ENCODE results near the gene VEPH1.

Gene VEPH1

DNA sequence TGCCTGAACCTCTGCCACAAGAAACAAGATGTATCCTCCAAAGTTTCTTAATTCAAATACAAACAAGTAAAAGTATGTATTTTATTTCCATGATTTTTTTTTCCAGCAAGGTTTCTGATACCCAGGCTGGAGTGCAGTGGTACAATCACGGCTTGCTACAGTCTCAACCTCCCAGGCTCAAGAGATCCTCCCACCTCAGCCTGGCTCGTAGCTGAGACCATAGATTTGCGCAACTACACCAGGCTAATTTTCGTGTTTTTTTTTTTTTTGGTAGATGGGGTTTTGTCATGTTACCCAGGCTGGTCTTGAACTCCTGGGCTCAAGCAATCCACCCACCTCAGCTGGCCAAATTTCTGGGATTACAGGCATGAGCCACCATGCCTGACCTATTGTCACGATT lies 12.2 kb upstream of the VEPH1 start:
- H3K4me3 ChIP-seq (ENCODE audit: low read depth, low read length): no peak overlapping the region
- DNase-seq (ENCODE audit: low read depth): no peak
- TF ChIP-seq, protein P1, sequence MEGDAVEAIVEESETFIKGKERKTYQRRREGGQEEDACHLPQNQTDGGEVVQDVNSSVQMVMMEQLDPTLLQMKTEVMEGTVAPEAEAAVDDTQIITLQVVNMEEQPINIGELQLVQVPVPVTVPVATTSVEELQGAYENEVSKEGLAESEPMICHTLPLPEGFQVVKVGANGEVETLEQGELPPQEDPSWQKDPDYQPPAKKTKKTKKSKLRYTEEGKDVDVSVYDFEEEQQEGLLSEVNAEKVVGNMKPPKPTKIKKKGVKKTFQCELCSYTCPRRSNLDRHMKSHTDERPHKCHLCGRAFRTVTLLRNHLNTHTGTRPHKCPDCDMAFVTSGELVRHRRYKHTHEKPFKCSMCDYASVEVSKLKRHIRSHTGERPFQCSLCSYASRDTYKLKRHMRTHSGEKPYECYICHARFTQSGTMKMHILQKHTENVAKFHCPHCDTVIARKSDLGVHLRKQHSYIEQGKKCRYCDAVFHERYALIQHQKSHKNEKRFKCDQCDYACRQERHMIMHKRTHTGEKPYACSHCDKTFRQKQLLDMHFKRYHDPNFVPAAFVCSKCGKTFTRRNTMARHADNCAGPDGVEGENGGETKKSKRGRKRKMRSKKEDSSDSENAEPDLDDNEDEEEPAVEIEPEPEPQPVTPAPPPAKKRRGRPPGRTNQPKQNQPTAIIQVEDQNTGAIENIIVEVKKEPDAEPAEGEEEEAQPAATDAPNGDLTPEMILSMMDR (IDR thresholded peaks at IDR 0.05; ENCODE audit: low read depth, low read length, missing control alignments): no peak
- in situ Hi-C loops (cut with HindIII; ENCODE audit: low sequenced_read_pairs): no loop called here

GRCh38 chr3:157514371-157514895 lies 11.2 kb upstream of the VEPH1 start:
- no peak overlapping the region for H3K4me3 ChIP-seq (ENCODE audit: low read depth, low read length)
- in situ Hi-C loops (cut with HindIII; ENCODE audit: low sequenced_read_pairs): no loop called here
- TF ChIP-seq, protein P1 (IDR thresholded peaks at IDR 0.05; ENCODE audit: low read depth, low read length, missing control alignments): no peak
- no peak for DNase-seq (ENCODE audit: low read depth)

- in situ Hi-C loops (cut with HindIII; ENCODE audit: low sequenced_read_pairs): no loop called here
- TF ChIP-seq, protein P1 (IDR thresholded peaks at IDR 0.05; ENCODE audit: low read depth, low read length, missing control alignments): no peak
- no peak for DNase-seq (ENCODE audit: low read depth)
- H3K4me3 ChIP-seq (ENCODE audit: low read depth, low read length): no peak overlapping the region
These were observed 10.4 kb upstream of the VEPH1 start for GRCh38 chr3:157513585-157513984.

GRCh38 chr3:157512534-157512933 lies 9.3 kb upstream of the VEPH1 start:
- H3K4me3 ChIP-seq (ENCODE audit: low read depth, low read length): no peak overlapping the region
- TF ChIP-seq, protein P1 (IDR thresholded peaks at IDR 0.05; ENCODE audit: low read depth, low read length, missing control alignments): no peak
- in situ Hi-C loops (cut with HindIII; ENCODE audit: low sequenced_read_pairs): no loop called here
- no peak for DNase-seq (ENCODE audit: low read depth)

DNA sequence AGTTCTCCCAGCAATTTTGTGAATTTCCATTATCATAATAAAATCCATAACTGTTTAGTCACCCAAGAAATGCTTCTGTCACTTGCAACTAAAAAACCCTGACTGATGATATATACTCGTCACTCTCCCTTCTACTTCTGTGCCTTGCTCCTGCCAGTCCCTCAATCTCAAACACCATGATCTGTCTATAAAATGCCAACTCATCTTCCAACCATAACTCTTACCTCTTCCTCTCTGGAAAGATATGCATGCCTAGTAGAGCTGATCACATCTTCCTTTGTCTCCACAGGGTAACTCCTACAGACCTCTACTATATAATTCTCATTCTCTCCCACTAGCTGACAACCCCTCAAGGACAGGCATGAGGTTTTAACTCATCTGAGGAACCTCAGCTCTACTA lies 5.2 kb upstream of the VEPH1 start:
- no peak overlapping the region for H3K4me3 ChIP-seq (ENCODE audit: low read depth, low read length)
- in situ Hi-C loops (cut with HindIII; ENCODE audit: low sequenced_read_pairs): no loop called here
- DNase-seq (ENCODE audit: low read depth): no peak
- TF ChIP-seq, protein P1 (IDR thresholded peaks at IDR 0.05; ENCODE audit: low read depth, low read length, missing control alignments): no peak

- in situ Hi-C loops (cut with HindIII; ENCODE audit: low sequenced_read_pairs): no loop called here
These were observed 1.4 kb downstream of the VEPH1 start for GRCh38 chr3:157501863-157502262.

More at GRCh38 chr3:157501863-157502262, 1.4 kb downstream of the VEPH1 start:
- no peak for DNase-seq (ENCODE audit: low read depth)
- no peak overlapping the region for H3K4me3 ChIP-seq (ENCODE audit: low read depth, low read length)
- TF ChIP-seq, protein P1 (IDR thresholded peaks at IDR 0.05; ENCODE audit: low read depth, low read length, missing control alignments): no peak
